Measurements from ENCODE around the gene ADGRL3.
"Not testable (repeated sequence)": the region's sequence is repeated elsewhere in the genome, so short reads cannot be mapped to it uniquely, and the experiment has no call there.

Gene ADGRL3

DNA sequence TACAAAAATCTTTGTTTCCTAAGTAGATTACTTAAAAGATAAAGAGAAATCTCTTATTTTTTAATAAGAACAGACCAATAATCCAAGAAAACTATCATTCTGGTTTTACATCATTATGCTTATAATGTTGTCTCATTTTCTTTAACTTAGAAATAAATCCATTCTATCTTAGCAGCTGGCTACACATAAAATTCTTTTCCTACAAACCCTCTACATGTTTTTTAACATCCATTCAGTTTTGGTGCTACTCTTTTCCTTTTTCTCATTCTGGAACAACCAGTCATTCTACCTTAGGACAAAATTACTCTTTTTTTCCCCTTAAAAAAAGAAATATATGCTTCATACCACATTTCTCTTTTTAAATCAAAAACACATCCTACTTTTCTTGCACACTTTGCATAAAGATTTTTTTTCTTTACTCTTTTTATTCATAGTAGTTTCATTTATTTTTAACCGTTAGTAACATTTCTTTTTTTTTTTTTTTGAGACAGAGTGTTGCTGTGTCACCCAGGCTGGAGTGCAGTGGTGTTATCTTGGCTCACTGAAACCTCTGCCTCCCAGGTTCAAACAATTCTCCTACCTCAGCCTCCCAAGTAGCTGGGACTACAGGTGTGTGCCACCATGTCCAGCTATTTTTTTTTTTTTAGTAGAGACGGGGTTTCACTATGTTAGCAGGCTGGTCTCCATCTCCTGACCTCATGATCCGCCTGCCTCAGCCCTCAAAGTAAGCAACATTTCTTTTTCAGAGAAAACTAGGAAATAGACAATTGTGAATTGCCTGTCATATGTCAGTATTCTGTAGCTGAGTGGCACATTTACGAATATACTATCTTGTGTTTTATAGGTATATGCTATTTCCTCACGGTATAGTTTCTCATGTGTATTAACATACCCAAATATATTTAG is 562.8 kb downstream of the ADGRL3 start:
- no peak for DNase-seq

DNA sequence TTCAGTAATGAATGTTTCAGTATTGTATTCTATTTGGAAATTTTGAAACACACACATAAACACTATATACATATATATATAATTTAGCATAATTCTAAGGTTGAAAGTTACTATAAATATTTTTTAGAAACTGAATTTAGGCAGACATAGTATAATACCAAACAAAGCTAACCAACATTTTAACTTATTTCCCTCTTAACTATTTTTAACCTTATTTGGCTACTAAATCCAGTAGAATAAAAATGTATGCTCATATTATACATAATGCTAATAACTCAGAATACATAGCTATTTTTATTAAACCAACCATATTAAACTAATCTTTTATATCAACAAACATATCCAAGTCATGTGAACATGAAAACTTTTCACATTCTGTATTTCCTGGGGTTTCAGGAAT is 563.6 kb downstream of the ADGRL3 start:
- DNase-seq: no peak

DNA sequence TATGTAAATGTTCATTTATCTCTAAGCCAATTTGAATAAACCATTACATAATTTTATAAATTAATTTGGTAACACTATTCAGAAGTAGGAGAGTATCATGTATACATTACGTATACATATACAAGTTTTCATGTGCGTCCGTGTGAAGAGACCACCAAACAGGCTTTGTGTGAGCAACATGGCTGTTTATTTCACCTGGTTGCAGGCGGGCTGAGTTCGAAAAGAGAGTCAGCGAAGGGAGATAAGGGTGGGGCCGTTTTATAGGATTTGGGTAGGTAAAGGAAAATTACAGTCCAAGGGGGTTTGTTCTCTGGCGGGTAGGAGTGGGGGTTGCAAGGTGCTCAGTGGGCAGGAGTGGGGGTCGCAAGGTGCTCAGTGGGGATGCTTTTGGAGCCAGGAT is 564.0 kb downstream of the ADGRL3 start:
- not testable (repeated sequence) for DNase-seq

DNA sequence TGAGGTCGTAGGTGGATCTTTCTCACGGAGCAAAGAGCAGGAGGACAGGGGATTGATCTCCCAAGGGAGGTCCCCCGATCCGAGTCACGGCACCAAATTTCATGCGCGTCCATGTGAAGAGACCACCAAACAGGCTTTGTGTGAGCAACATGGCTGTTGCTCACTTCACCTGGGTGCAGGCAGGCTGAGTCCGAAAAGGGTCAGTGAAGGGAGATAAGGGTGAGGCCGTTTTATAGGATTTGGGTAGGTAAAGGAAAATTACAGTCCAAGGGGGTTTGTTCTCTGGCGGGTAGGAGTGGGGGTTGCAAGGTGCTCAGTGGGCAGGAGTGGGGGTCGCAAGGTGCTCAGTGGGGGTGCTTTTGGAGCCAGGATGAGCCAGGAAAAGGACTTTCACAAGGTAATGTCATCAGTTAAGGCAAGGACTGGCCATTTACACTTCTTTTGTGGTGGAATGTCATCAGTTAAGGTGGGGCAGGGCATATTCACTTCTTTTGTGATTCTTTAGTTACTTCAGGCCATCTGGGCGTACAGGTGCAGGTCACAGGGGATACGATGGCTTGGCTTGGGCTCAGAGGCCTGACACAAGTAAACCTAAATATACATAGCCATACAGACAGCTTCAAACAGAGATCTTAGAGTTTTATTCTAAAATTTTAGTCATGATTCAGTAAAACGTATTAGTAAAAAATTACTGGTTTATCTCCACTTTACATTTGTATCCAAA is 569.5 kb downstream of the ADGRL3 start:
- not testable (repeated sequence) for DNase-seq

DNA sequence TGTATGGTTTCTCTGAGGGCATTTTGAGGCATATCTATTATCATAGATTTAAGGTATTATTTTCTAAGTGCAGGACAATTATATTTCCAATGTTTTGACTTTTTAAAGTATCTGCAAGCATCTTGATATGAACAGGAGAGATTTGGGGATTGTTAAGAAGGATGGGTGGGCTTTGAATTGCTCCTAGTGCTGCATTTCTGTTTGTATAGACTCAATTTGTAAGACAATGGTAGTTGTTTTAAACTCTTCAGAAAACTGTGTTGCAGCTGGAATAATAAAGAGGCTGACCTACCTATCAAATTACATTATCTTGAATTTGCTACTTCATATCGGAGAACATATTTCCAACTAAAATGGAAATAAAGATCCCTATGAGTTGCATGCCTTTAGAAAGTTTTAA is 570.3 kb downstream of the ADGRL3 start:
- no peak for DNase-seq

DNA sequence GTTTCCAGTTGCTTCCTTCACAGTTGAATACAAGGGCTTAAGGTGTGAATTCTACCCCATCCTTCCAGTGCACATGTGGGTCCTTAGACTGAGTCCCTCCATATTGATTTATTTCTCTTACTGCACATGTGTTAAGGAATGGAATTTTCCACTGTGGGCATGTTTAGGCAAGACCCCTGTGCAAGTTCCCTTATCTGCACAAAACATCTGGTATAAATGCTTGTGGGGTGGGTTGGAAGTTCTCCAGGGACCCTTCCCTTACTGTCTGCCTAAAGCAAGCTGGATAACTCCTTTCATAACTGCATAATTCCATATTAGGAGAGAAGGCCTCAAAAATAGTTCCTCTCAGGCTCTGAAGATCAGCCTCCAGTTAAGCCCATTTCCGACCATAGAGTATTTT is 570.9 kb downstream of the ADGRL3 start:
- DNase-seq: no peak

DNA sequence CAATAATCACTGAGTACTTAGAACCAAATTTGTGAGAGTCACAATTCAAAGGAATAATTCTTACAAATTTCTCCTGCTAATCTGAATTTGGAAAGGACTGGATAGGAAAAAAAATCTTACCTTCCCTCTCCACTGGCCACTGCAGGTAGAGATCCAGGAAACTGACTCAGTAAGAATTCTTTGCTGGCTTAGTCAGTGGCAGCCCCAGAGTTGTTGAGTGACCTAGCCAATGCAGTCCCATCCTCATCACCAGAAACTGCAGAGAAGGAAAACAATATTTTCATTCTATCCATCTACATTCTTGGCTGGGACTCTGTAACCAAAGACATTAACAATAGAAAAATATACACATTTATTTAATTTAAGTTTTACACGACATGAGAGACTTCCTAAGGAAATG is 572.0 kb downstream of the ADGRL3 start:
- no peak for DNase-seq

DNA sequence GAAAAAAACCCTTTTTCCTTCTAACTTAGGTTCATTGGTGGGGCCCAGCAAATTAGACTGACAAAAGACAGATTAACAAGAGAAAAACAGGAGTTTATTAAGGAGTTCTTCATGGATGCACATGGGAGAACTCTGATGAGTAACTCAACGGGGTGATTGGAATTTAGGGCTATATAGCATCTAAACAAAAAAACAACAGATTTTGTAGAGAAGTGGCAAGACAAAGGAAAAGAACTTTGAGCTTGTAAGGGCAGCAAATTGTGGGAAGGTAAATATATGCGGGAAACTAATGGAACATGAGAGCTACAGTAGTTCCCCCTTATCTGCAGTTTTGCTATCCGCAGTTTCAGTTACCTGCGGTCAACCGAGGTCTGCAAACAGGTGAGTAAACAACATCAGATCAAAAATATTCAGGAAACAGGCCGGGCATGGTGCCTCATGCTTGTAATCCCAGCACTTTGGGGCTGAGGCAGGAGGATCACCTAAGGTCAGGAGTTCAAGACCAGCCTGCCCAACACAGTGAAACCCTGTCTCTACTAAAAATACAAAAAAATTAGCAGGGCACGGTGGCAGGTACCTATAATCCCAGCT is 573.6 kb downstream of the ADGRL3 start:
- DNase-seq: no peak

DNA sequence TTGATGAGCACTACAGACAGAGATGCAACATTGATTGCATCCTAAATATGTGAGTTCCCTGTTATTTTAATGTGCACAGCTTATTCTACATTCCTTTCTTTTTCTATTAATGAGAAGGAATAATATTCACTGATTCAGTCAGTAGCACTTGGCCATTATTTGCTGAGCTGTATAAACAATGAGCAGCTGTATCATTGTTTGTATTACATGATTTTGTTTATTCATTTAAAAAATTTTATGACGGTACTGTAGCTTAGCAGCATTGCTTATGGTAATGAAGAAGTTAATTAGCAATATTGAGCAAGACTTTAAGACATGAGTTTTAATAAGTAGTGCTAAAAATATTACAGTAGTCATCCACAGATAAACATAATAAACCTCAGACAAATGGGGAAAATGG is 582.0 kb downstream of the ADGRL3 start:
- DNase-seq: no peak

DNA sequence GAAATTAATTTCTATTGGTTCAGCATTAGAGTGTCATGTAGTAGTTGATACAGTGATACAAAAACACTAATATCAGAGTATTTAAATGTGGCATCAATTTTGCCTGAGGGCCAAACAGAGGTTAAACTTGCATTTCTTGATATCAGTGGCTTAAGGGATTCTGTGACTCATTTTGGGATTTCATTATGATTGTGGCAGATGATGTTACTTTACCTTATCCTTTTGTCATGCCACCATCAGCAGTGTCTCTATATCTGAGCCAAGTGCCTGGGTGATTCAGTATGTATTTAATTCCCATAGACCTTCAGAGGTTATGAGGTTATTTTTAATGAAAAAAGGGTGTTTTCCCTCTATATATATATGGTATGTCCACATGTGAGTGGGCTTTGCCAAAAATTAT is 582.9 kb downstream of the ADGRL3 start:
- no peak for DNase-seq

DNA sequence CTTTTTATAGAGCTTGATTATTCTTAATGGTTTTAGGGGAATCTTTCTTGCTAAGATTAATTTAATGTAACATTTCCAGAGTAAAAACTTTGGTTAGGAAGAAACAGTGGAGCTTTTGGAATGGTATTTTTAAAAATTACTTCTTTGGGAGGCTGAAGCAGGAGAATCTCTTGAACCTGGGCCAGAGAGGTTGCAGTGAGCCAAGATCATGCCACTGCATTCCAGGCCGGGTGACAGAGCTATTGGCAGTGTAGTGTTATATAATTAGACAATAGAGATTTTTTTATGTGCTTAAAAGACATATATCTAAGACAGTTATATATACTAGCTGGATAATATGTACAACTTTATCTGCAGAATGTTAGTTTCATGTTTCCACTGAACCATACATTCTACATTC is 585.6 kb downstream of the ADGRL3 start:
- DNase-seq: no peak

DNA sequence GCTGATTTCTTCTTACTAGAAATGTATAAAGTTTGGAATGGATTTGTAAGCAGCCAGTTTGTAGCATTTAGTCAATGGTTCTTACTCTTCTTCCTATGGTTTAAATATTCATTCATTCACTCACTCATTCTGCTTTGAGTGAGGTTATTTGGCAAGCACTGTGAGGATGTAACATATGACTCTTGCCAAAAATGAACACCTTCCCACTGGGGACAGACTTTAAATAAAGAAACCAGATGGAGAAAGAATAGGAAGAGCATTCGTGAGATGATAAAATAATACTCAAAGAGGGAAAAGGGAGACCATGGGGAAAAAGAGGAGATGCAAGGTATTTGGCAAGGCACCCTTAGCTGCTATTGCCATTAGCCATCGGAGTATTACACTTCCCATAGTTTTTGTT is 586.1 kb downstream of the ADGRL3 start:
- DNase-seq: no peak

DNA sequence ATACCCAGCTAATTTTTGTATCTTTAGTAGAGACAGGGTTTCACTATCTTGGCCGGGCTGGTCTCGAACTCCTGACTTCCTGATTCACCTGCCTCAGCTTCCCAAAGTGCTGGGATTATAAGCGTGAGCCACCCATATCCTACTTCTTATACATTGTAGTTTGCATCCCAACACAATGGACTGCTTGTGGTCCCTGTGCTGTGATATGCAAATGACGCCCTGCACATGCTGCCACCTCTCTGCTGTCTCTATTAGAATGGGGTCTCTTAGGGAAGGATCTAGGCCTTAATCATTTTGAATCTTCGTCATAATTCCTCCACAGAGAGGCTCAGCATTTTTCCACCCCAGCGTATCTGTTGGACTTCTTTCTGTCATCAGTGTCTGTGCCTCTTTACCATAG is 595.9 kb downstream of the ADGRL3 start:
- no peak for DNase-seq

DNA sequence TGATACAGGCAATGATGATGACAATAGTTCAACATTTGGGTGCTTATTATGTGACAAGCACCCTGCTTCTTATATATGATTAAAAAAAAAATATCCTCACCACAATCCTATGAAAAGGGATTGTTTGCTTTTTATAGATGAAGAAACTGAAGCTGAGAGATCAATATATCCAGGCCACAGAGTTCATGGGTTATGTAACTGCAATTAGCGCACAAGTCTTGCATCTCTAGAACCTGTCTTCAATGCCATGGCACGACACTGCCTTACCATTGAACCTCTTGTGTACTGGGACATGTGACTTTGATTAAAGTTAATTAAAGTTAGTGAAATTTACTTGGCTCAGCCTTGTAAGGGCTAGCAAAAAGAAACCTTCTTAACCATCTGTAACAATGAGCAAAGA is 599.7 kb downstream of the ADGRL3 start:
- DNase-seq: no peak

DNA sequence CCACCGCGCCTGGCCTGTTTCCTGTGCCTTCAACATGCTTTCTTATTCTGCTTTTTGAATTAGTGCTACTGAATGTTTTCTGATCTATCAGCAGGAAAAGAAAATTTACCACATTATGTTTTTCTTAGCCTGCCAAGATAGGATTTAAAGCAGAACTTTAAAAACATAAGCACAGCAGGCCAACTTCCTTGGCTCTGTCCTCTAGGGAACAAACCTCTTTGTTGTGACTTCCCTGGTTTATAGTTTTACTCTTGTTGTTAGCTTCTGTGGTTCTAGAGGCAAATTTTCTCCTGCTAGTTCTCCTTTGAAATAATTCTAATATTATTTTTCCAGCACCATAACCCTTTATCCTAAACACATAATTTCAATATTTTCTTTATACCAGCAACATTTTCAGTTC is 605.1 kb downstream of the ADGRL3 start:
- no peak for DNase-seq

DNA sequence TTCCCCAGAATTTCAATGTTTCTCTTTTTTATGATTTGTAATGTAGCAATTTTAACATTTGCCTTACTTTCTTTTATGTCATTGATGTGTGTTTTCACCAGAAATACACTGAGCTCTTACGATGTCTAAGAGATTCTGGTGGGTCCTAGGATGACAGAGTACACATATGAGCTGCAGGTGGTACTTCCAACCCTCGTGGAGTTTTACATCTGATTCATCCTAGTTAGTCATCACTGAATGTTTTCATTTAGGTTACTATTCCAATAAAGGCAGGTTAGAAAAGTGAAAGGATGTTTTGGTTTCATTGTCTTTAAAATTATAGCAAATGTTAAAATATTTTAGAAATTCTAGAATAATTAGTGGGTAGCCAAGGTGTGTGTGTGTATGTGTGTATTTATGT is 605.9 kb downstream of the ADGRL3 start:
- DNase-seq: no peak

DNA sequence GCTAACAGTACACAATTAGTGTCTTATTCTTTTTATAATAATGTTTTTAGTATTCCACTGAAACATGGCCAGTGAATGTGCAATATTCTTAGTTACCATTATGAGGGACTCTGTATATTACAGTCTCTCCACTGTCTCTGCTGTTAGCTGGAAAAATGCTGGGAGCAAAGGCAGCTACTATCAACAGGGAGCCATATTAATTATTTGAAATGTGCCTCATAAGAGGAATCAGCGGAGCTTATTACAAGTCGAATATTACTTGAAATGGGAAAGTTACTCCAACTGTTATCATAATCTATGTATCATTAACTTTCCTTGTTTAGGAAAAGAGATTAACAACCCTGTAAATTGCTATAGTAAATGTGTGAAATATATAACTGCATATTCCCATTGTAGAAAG is 612.0 kb downstream of the ADGRL3 start:
- DNase-seq: no peak

DNA sequence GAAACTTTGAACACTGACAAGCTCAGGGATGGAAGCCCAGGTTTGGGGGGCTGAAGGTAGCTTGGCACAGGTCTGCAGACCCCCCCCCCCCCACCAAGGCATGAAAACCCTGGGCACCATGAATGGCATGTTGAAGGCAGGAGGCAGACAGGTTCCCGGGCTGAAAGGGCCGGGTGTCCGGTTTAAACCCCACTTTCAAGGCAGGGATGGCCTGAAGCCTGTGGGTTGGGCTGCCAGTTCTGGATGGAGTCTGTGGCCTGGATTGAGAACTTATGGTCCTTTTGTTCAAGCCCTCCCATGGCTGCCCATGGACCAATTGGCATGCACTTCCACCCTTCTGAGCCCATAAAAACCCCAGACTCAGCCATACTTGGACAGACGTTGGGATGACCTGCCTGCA is 616.9 kb downstream of the ADGRL3 start:
- DNase-seq: no peak

DNA sequence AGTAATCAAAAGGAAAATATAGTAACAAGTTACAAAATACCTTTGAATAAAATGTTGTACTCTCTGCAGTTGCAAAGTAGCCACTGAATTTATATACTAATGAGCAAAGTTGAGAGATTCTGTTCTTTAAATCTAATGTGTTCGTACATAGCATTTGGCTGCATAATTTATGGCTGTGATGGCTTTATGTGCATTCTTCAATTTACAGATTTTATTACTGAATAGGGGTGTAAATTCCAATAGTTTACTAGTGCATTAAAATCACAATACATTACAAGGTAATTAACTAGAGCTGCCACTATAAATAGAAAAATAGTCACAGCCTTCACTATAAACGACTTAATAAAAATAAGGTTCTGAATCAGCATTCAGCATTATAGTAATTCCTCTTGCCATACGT is 620.0 kb downstream of the ADGRL3 start:
- no peak for DNase-seq

DNA sequence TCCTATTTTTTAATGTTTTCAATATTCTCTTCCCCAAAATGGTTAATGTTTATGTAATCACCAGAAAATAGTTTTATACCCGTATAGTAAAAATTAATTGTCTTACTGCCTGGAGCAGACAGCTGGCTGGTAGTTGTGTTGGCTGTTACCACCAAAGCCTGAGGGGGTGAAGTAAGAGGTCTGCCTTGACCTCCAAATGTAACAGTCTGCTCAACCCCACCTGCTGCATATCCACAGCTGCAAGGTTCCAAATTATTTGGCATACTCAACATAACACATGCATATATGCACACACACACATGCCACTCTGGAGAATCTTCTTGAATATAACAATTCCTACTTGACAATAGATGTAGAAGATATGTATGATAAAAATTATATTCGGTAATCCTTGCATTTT is 624.3 kb downstream of the ADGRL3 start:
- peak; percentile 45 for DNase-seq

DNA sequence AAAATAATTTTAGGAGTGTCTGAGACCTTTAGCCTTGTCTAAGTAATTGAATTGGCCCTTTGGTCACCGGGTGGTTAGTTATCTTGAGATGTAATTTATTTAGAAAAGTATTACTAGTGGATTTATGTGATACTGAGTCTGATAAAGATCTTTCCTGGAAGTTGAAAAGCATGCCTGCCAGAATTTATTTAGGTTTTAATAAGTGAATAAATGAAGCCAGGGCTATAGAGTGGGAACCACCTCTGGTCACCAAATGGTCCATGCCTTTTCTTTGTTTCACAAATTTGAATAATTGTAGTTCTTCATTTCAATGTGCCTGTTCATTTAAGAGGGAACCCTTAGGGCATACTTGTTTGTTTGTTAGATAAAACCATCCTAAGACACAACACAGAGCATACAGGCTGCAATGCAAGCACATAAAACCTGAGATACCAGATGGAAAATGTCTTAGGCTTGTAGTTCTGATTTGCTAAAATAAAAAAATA is 627.8 kb downstream of the ADGRL3 start:
- no peak for DNase-seq

DNA sequence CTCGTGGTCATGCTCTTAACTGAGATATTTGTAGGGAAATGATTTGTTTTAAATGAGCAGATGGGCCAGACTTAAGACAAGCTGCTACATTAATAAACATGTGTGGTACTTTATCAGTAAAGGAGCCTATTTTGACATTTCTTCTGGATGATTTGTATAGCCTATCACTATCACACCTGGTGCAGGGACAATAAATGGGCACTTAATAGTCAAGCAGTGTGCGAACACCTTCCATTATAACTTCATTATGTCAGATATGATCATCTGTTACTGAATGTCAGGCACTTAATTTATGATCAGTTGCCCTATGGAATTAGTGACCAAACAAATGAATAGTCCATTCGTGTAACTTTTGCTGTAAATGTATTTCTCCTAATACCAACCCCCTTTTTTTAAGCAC is 628.8 kb downstream of the ADGRL3 start:
- DNase-seq: no peak

DNA sequence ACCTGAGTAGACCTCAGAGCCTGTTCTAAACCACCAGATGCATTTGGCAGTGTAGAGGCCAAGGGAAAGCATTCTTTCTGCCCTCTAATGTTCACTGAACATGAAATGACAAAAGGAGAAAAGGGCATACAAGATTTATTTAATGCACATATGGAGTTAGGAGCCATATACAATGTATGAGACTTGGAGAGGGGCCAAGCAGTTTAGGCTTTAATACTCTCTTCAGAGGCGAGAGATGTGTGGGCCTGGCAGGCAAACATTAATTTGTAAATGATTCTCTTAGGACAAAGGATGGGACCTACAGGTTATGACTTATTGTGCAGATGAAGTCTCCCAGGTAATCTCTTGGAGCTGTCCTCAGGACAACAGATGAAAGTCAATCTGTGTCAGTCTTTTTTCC is 631.9 kb downstream of the ADGRL3 start:
- DNase-seq: no peak

DNA sequence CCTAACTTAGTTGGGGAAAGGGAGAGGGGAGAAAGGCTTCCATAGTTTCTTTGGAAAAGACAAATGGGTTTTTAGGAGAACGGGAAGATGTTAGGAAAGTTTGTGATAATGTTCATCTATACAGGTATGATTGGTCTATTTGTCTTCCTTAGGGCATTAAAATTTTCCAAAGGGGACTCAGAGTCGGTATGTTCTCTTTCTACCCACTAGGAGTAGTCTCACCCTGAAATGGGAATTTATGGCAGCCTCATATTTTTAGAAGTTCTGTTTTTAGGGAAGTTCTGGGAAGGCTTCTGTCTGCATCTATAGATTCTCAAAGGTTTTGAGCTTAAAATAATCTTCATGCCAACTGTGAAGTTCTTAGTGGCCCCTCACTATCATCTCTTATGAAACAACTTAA is 637.3 kb downstream of the ADGRL3 start:
- DNase-seq: no peak

Measured in left hindlimb (tissue), 1 donor.